Suprapubic skin (tissue), 3 donors: Measurements from ENCODE around the gene WSCD1.

ENCODE experiments used
- CTCF ChIP-seq, 2 donors: fragments of 200-600 bp in 1 of 2; fragments of 450-650 bp in 1 of 2; sonication (generic) in 1 of 2; IDR thresholded peaks; one replicate each; pipeline ENCODE4 v1.5.1; 2016 to 2019; ENCODE audit warnings: antibody characterized with exemption in 2 of 2, mild to moderate bottlenecking in 1 of 2, moderate library complexity in 1 of 2
- POLR2A ChIP-seq, 2 donors: fragments of 450-650 bp; IDR thresholded peaks; one replicate each; pipeline ENCODE4 v1.6.1; 2017; ENCODE audit warnings: antibody characterized with exemption in 2 of 2, mild to moderate bottlenecking in 2 of 2, moderate library complexity in 2 of 2

GRCh38 chr17:6159541-6160231, 89.5 kb downstream of the WSCD1 start:
- no peak for TF ChIP-seq CTCF (IDR thresholded peaks at IDR 0.05)
- no peak for TF ChIP-seq POLR2A (IDR thresholded peaks at IDR 0.05)
